Activated T-helper 17 cell treated with anti-CD3 and anti-CD28 coated beads, Interleukin-2, amount 50 U/mL, for 72 hours (primary cell): ENCODE measurements around the gene IRAK3. TPM values are rescaled to one million over a fixed set of nuclear protein-coding genes. Genes with fewer than 3 reads are reported as not detected.
A peak's percentile ranks its signal among the peaks of the same experiment; 100 is the strongest.
"Not testable (repeated sequence)": the region's sequence is repeated elsewhere in the genome, so short reads cannot be mapped to it uniquely, and the experiment has no call there.

ENCODE experiments used
- ATAC-seq: fragments of 150-1000 bp; cut with Tn5 transposase; replicated peaks from 2 replicates; pipeline ENCODE4 v1.10.0; 2021; ENCODE audit warnings: mild to moderate bottlenecking, moderate library complexity
- H3K27ac Mint-ChIP-seq: one replicate; pipeline ENCODE4 v1.8.0; 2022; ENCODE audit warnings: mixed read lengths
- H3K27me3 Mint-ChIP-seq: one replicate; pipeline ENCODE4 v1.8.0; 2022; ENCODE audit warnings: mixed read lengths
- H3K36me3 Mint-ChIP-seq: one replicate; pipeline ENCODE4 v1.8.0; 2022; ENCODE audit warnings: low read depth, mild to moderate bottlenecking, mixed read lengths
- H3K4me1 Mint-ChIP-seq: one replicate; pipeline ENCODE4 v1.8.0; 2022; ENCODE audit warnings: mixed read lengths
- H3K4me3 Mint-ChIP-seq: one replicate; pipeline ENCODE4 v1.8.0; 2022; ENCODE audit warnings: mild to moderate bottlenecking, mixed read lengths
- H3K9me3 Mint-ChIP-seq: one replicate; pipeline ENCODE4 v1.8.0; 2022; ENCODE audit warnings: mixed read lengths
- total RNA-seq, 2 donors: library from RNA; stranded (reverse); gene quantifications; one replicate each; pipeline ENCODE4 v1.2.3, GENCODE V29; 2022

IRAK3 gene
- total RNA-seq, 2 donors from 2014 or later, result 1.4 to 1.8 TPM

DNA sequence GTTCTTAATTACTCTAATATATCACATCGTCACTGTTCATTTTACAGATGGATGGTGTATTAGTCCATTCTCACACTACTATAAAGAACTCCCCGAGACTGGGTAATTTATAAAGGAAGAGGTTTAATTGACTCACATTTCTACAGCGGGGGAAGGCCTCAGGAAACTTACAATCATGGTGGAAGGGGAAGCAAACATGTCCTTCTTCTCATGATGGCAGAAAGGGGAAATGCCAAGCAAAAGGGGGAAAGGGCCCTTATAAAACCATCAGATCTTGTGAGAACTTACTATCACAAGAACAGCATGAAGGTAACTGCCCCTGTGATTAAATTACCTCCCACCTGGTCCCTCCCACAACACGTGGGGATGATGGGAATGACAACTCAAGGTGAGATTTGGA, 25.7 kb upstream of the IRAK3 start:
- no peak for ATAC-seq
- Mint-ChIP-seq H3K36me3 (peaks cover 70% of the 10 kb centered on the region), H3K27ac (peak overlapping the region; percentile 91), H3K4me3 (peak overlapping the region; percentile 72), H3K9me3 (peaks cover 5% of the 10 kb centered on the region), H3K27me3 (no peaks in the 10 kb centered on the region), H3K4me1 (peaks cover 64% of the 10 kb centered on the region)

DNA sequence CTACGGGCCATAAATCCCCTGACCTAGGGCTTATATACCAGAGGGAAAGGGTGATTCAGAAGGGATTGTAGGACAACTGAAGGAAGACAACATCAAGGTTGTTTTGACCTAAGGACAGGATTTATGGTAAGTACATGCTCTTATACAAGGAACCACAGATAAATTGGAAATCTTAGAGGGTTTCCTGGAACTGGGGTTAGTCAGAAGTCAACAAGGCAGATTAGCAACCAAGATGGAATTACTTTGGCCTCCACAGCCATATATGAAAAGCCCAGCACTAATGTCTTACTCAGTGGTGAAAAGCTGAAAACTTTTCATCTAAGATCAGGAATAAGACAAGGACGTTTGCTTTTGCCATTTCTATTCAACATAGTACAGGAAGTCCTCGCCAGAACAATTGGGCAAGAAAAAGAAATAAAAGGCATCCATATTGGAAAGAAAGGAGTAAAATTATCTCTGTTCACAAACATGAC, 24.6 kb upstream of the IRAK3 start:
- peaks cover 5% of the 10 kb centered on the region for H3K9me3 Mint-ChIP-seq
- peaks cover 68% of the 10 kb centered on the region for H3K36me3 Mint-ChIP-seq
- peak; percentile 55 for ATAC-seq
- H3K4me1 Mint-ChIP-seq, result peaks cover 67% of the 10 kb centered on the region
- H3K27me3 Mint-ChIP-seq, result no peaks in the 10 kb centered on the region
- H3K4me3 Mint-ChIP-seq, result peak overlapping the region; percentile 72
- H3K27ac Mint-ChIP-seq, result peak overlapping the region; percentile 91

DNA sequence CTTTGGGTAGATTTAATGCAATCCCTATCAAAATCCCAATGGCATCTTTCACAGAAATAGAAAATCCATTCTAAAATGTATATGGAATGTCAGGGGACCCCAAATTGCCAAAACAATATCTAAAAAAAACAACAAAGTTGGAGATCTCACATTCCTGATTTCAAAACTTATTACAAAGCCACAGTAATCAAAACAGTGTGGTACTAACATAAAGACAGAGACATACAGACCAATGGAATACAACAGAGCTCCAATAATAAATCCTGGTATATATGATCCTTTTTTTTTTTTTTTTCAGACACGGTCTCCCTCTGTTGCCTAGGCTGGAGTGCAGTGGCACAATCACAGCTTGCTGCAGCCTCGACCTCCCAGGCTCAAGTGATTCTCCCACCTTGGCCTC, 23.9 kb upstream of the IRAK3 start:
- H3K4me3 Mint-ChIP-seq, result peak overlapping the region; percentile 72
- H3K27ac Mint-ChIP-seq, result no peak overlapping the region
- H3K27me3 Mint-ChIP-seq, result no peaks in the 10 kb centered on the region
- H3K9me3 Mint-ChIP-seq, result peaks cover 5% of the 10 kb centered on the region
- no peak for ATAC-seq
- H3K4me1 Mint-ChIP-seq, result peaks cover 63% of the 10 kb centered on the region
- peaks cover 67% of the 10 kb centered on the region for H3K36me3 Mint-ChIP-seq

DNA sequence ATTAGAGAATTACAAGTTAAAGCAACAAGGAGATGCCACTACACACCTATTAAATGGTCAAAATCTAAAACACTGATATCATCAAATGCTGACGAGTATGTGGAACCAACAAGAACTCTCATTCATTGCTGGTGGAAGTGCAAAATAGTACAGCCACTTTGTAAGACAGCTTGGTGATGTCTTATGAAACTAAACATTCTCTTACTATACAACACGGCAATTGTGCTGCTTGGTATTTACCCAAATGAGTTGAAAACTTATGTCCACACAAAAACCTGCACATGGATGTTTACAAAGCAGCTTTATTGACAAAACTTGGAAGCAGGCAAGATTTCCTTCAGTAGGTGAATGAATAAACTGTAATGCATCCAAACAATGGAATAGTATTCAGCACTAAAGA, 22.5 kb upstream of the IRAK3 start:
- Mint-ChIP-seq H3K27me3 (no peaks in the 10 kb centered on the region), H3K27ac (no peak overlapping the region), H3K4me1 (peaks cover 63% of the 10 kb centered on the region), H3K9me3 (peaks cover 5% of the 10 kb centered on the region), H3K36me3 (peaks cover 55% of the 10 kb centered on the region), H3K4me3 (peak overlapping the region; percentile 100)
- no peak for ATAC-seq

DNA sequence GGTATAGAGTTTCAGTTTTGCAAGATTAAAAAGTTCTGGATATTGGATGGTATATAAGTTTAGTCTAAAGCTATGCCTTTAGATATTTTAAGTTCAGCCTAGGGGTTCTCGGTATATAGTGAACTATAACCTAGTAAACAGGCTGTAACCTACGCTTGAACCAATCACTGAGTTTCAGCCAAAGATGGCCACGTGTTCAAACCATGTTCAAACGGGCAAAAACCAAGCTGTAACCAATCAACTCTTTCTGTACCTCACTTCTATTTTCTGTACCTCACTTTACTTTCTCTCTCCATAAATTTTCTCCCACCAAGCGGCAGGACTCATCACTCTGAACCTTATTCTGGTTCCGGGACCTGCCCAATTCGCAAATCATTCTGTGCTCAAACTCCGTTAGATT, 20.6 kb upstream of the IRAK3 start:
- no peak for ATAC-seq
- Mint-ChIP-seq H3K4me3 (peak overlapping the region; percentile 100), H3K4me1 (peaks cover 48% of the 10 kb centered on the region), H3K9me3 (peaks cover 5% of the 10 kb centered on the region), H3K27me3 (no peaks in the 10 kb centered on the region), H3K27ac (peak overlapping the region; percentile 99), H3K36me3 (peaks cover 47% of the 10 kb centered on the region)

DNA sequence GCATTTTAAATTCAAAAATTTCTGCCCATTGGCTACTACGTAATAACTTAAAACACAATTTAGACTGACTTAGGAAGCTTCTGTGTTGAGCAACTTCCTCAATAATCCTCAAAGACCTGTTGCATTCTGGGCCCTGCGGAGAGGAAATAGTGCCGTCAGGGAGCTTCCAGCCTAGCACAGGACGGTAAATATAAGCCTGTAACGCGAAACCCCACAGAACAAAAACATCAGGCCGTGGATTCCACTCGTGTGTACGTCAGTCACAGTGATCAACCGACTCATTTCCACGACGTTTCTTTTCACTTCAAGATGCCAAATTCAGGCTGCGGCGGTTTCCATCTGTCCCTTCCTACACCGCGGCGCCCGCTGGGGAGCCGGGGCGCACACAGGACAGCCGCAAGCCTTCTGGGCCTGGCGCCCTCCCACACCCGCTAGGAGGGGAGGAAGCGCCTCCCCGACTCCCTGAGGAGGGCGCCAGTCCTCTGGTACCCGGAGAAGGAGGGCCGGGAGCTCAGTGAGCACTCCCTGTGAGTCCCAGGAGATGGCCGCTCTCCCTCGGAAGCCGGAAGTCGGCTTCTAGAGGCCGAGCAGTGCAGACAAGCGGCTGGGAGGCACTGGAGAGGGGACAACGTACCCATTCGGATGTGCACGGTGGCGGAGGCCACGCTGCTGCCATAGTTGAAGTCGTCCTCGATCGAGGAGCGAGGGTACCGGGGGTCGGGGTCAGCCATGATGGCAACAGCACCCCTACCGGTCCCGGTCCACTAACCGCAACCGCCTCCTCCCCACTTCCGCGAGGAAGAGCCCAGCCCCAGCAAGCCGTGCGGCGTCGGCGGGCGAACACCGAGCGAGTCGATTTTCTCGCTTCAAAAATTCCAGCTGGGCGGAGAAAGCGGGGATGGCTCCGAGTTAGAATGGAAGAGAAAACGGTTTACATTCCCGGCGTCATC, 19.5 kb upstream of the IRAK3 start, which contains the start of gene TMBIM4:
Gene TMBIM4 (minus strand): TSS at position 776 of the 950 bp plus-strand sequence. CDS start 45 bp downstream, at position 731.
- peak; percentile 84 for ATAC-seq
- Mint-ChIP-seq H3K27ac (peak within 1 kb of the TSS; percentile 99), H3K4me1 (peaks cover 37% of the 10 kb centered on the region), H3K27me3 (no peaks in the 10 kb centered on the region), H3K9me3 (peaks cover 2% of the 10 kb centered on the region), H3K36me3 (peaks cover 44% of the 10 kb centered on the region), H3K4me3 (peak within 1 kb of the TSS; percentile 100)

DNA sequence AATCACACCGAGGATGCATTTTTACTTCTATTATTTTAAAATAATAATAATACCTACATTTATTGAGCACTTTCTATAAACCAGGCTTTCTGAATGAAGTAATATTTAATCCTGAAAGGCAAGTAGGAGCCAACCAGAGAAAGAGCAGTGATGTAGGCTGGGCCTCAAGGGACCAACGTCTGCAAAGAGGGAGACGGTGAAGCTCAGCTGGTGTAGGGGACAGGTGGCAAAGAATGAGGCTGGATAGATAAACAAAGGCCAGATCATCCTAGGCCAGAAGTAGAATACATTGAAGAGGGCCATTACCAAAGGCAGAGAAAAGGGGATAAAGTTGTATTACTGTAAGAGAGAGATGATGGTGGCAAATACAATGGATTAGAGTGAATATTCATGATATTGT, 18.4 kb upstream of the IRAK3 start:
- Mint-ChIP-seq H3K4me3 (peak overlapping the region; percentile 100), H3K27me3 (no peaks in the 10 kb centered on the region), H3K9me3 (no peaks in the 10 kb centered on the region), H3K36me3 (peaks cover 33% of the 10 kb centered on the region), H3K27ac (peak overlapping the region; percentile 99), H3K4me1 (peaks cover 26% of the 10 kb centered on the region)
- ATAC-seq, result no peak

DNA sequence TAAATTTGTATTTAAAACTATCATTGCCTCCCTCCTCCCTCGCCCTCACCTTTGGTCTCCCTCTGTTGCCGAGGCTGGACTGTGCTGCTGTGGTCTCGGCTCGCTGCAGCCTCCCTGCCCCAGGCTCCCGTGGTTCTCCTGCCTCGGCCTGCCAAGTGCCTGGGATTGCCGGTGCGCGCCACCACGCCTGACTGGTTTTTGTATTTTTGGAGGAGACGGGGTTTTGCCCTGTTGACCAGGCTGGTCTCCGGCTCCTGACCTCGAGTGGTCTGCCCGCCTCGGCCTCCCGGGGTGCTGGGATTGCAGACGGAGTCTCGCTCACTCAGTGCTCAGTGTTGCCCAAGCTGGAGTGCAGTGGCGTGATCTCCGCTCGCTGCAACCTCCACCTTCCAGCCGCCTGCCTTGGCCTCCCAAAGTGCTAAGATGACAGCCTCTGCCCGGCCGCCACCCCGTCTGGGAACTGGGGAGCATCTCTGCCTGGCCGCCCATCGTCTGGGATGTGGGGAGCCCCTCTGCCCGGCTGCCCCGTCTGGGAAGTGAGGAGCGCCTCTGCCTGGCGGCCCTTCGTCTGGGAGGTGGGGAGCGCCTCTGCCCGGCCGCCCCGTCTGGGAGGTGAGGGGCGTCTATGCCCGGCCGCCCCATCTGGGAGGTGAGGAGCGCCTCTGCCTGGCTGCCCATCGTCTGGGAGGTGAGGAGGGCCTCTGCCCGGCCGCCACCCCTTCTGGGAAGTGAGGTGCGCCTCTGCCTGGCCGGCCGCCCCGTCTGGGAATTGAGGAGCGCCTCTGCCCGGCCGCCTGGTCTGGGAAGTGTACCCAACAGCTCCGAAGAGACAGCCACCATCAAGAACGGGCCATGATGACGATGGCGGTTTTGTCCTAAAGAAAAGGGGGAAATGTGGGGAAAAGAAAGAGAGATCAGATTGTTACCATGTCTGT, 14.4 kb upstream of the IRAK3 start:
- H3K27ac Mint-ChIP-seq, H3K36me3 Mint-ChIP-seq, H3K4me1 Mint-ChIP-seq, ATAC-seq, H3K4me3 Mint-ChIP-seq, H3K9me3 Mint-ChIP-seq: not testable (repeated sequence)
- H3K27me3 Mint-ChIP-seq, result peaks cover 19% of the 10 kb centered on the region

DNA sequence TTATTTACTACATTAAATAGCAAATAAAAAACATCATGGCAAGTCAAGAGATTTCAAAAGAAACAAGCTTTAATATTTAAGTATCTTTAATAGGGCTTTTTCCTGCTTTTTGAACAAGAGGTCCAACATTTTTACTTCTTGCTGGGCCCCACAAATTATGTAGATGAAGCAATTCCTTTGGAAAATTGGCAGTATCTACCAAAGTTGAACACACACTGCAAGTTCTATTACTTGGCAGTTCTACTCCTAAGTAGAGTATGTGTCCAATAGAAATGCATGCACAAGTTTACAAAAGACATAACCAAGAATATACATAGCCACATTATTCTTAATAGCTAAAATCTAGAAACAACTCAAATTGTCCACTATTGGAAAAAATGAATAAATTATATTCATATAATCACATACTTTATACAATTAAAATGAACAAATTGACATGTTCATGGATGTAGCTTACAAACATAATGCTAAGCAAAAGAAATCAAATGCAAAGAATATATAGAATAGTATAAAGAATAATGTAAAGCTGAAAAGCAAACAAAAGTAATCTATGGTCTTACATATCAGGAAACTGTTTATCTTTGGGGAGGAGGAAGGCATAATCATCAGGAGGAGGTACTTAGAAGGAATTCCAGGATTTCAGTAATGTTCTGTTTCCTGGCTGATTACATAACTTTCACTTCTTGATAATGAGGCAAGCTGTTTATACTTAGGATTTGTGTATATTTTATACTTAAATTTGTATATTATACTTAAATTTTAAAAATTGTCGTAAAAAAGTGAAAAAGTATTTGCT, 12.7 kb upstream of the IRAK3 start:
- no peaks in the 10 kb centered on the region for H3K9me3 Mint-ChIP-seq
- H3K27me3 Mint-ChIP-seq, result peaks cover 19% of the 10 kb centered on the region
- no peak overlapping the region for H3K27ac Mint-ChIP-seq
- no peaks in the 10 kb centered on the region for H3K4me1 Mint-ChIP-seq
- no peak overlapping the region for H3K4me3 Mint-ChIP-seq
- no peak for ATAC-seq
- H3K36me3 Mint-ChIP-seq, result no peaks in the 10 kb centered on the region

DNA sequence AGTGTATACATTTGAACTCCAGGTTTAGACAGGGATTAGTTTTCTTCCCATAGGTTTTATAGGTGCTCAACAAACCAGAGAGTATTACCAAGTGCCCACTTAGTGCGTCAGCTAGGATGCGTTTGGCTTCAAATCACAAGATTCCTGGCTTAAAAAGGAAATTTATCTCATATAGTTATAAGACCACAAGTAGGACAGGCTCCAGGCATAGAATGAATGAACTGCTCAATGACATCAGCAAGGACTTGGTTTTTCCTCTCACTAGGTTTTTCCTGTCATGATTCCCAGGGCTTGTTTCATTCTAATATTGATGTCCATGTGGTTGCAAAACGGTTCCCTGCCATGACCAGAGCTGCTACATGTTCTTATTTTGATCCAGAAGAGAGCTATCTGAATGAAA, 6.1 kb upstream of the IRAK3 start:
- no peak overlapping the region for H3K27ac Mint-ChIP-seq
- no peak for ATAC-seq
- H3K4me1 Mint-ChIP-seq, result no peaks in the 10 kb centered on the region
- peaks cover 43% of the 10 kb centered on the region for H3K27me3 Mint-ChIP-seq
- no peak overlapping the region for H3K4me3 Mint-ChIP-seq
- H3K36me3 Mint-ChIP-seq, result no peaks in the 10 kb centered on the region
- peaks cover 3% of the 10 kb centered on the region for H3K9me3 Mint-ChIP-seq

DNA sequence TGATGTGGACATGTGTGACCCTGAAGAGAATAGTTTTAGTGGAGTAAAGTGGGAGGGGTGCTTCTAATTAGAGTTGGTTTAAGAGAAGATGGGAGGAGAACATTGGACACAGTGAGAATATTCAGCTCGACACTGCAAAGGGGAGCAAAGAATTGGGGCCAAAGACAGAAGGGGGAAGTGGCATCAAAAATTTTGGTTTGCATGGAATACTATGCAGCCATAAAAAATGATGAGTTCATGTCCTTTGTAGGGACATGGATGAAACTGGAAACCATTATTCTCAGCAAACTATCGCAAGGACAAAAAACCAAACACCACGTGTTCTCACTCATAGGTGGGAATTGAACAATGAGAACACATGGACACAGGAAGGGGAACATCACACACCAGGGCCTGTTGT, 4.2 kb upstream of the IRAK3 start:
- not testable (repeated sequence) for H3K4me3 Mint-ChIP-seq, H3K4me1 Mint-ChIP-seq, ATAC-seq, H3K9me3 Mint-ChIP-seq, H3K27ac Mint-ChIP-seq, H3K36me3 Mint-ChIP-seq
- H3K27me3 Mint-ChIP-seq, result peaks cover 43% of the 10 kb centered on the region

DNA sequence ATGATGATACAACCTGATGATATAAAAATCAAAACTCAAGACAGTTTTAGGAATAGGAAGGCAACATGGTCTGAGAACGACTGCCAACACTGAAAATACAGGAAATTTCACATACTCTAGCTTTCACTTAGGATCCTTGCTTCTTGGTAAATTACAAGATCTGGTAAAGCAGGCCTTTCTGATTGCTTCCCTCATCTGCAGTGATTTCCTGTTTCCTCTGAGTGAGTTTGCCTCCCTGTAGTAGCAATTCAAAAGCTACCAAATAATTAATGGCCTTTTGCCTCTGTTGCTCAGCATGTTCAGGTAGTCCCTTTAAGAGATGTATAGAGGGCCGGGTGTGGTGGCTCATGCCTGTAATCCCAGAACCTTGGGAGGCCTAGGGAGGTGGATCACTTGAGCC, 2.0 kb upstream of the IRAK3 start:
- ATAC-seq, result no peak
- H3K4me3 Mint-ChIP-seq, result peak overlapping the region; percentile 74
- no peaks in the 10 kb centered on the region for H3K36me3 Mint-ChIP-seq
- H3K27ac Mint-ChIP-seq, result no peak overlapping the region
- peaks cover 3% of the 10 kb centered on the region for H3K9me3 Mint-ChIP-seq
- H3K27me3 Mint-ChIP-seq, result peaks cover 59% of the 10 kb centered on the region
- no peaks in the 10 kb centered on the region for H3K4me1 Mint-ChIP-seq

DNA sequence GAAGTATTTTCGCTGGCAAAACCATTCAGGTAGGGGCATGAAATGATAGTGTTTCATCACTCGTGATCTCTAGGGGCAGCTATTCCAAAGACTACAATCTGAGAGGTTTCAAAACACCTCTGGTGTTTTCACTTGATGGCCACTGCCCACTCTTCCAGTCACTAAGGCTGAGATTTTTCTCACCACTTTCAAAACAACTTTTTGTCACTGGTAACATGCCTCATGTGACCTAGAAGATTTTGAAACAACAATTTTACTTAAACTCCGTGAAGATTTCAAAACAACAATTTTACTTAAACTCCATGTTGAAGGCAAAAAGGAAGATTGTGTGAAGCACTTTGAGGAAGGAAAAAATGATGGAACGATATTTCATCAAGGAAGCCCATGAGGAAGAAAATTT, 1.2 kb upstream of the IRAK3 start:
- H3K36me3 Mint-ChIP-seq, result no peaks in the 10 kb centered on the region
- peak overlapping the region; percentile 74 for H3K4me3 Mint-ChIP-seq
- ATAC-seq, result no peak
- peaks cover 3% of the 10 kb centered on the region for H3K9me3 Mint-ChIP-seq
- peaks cover 53% of the 10 kb centered on the region for H3K27me3 Mint-ChIP-seq
- H3K4me1 Mint-ChIP-seq, result no peaks in the 10 kb centered on the region
- no peak overlapping the region for H3K27ac Mint-ChIP-seq

DNA sequence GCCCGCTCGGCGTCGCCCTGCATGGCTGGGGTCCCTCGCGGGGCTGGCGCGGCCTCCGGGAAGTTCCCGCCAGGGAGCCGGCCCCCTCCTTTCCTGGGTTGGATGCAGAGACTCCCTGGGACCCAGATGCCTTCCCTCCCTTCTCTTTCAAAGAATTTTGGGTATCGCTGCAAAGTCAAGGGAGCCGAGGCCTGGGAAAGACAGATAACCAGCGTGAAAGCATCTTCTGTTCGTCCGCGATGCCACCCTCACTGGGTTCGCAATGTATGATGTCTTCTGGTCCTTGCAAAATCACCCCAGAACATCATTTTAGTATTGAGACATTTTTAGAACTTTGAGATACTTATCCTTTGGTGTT, 451 bp downstream of the IRAK3 start:
- Mint-ChIP-seq H3K9me3 (peaks cover 3% of the 10 kb centered on the region), H3K27ac (no peak overlapping the region), H3K27me3 (peaks cover 50% of the 10 kb centered on the region), H3K4me3 (peak overlapping the region; percentile 24), H3K4me1 (no peaks in the 10 kb centered on the region), H3K36me3 (no peaks in the 10 kb centered on the region)
- ATAC-seq, result no peak
